DMS53 treated with DMSO at 0.1 percent for 48 hours (cell line): ENCODE data around the gene REV1.
"Not testable (repeated sequence)": the region's sequence is repeated elsewhere in the genome, so short reads cannot be mapped to it uniquely, and the experiment has no call there.

Experiments used
- DNase-seq: peaks from one replicate; lab custom pipeline; 2025; ENCODE audit not compliant: unreplicated experiment; lab: John Stamatoyannopoulos, UW

Gene REV1

DNA sequence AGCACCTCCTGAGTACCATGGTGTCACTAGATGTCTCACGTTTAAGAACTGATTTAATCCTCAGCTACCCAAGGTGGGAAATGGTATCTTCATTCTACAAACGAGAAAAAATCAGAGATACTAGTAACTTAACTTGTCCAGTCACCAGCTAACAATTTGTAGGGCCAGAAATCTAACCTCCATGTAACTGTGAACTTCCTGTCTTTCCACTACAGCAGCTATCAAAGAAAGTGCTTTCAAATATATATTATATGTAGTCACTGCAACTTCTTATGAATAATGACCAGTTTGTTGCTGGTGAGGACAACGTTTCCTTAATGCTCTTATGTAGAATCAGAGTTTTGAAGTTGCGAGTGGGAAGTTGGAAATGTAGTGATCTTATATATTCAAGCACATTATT, 1.9 kb downstream of the REV1 start:
- no peak for DNase-seq

DNA sequence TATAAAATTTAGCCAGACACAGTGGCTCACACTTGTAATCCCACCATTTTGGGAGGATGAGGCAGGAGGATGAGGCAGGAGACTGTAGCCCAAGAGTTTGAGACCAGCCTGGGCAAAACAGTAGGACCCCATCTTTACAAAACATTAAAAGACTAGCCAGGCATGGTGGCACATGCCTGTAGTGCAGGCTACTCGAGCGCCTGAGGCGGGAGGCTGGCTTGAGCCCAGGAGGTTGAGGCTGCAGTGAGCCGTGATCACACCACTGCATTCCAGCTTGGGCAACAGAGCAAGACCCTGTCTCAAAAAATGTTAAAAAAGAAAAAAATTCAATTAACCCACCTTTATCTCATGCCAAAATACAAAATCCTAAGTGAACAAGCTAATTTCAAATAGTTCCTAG, 4.0 kb downstream of the REV1 start:
- DNase-seq: no peak

- DNase-seq: no peak
Measured at GRCh38 chr2:99485411-99485810, 4.4 kb downstream of the REV1 start.

DNA sequence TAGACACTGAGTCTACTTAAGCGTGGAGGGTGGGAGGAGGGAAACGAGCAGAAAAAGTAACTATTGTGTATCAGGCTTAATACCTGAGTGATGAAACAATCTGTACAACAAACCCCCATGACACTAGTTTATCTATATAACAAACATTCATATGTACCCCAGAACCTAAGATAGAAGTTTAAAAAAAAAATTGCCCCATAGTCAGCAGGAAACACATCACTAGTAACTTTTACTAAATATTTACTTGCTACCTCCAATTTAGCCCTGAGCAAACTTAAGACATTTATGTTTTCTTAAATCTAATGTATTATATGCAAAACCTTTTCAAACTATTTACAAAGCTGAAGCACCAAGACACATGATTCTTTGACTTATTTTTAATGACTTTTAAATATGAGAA, 5.6 kb downstream of the REV1 start:
- no peak for DNase-seq

DNA sequence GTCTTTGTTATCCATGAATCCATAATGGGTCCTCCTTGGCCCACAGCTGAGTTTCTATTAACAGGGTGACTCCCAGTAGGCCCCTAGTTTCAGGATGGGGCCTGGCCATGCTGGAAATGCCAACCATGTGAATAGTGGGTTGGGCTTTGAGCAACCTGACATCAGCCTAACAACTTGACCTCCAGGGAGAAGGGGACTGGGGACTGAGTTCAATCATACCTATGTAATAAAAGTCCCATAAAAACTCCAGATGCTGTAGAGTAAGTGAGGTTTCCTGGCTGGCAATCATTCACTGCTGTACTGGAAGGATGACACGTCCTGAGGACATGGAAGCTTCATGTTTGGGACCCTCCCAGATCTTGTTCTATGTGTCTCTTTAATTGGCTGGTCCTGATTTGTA, 7.9 kb downstream of the REV1 start:
- no peak for DNase-seq

DNA sequence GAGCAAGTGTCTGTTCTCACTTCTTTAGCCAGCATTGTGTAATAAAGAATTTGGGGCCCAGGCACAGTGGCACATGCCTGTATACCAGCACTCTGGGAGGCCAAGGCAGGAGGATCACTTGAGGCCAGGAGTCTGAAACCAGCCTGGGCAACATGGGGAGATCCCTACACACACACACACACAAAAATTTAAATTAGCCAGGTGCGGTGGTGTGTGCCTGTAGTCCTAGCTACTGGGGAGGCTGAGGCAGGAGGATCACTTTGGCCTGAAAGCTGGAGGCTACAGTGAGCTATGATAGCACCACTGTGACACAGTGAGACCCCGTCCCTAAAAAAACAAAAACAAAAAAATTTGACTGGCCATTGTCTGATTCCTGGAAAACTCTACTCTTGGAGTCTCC, 8.3 kb downstream of the REV1 start:
- DNase-seq: no peak

GRCh38 chr2:99480390-99480789, 9.4 kb downstream of the REV1 start:
- DNase-seq: no peak

- DNase-seq: no peak
Measured at GRCh38 chr2:99478632-99479031, 11.2 kb downstream of the REV1 start.

DNA sequence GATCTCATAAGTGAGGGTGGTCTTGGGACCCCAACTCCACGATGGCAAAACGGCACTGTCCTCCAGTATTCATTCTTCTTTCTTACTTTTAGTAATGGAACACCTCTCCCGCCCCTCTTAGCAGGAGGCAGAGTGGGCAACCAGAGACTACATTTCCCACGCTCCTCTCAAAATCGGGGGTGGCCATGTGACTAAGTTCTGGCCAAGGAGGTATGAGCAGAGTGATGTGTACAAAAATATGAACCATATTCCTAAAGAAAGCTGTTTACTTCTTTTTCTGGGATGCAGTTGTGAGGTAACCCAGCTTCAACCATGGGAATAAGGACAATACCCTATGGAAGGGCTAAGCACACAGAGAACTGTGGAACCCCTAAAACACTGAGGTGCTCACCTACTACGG, 12.8 kb downstream of the REV1 start:
- no peak for DNase-seq

- DNase-seq: no peak
Measured at GRCh38 chr2:99476629-99477028, 13.2 kb downstream of the REV1 start.

GRCh38 chr2:99475095-99475494, 14.7 kb downstream of the REV1 start:
- DNase-seq: not testable (repeated sequence)

DNA sequence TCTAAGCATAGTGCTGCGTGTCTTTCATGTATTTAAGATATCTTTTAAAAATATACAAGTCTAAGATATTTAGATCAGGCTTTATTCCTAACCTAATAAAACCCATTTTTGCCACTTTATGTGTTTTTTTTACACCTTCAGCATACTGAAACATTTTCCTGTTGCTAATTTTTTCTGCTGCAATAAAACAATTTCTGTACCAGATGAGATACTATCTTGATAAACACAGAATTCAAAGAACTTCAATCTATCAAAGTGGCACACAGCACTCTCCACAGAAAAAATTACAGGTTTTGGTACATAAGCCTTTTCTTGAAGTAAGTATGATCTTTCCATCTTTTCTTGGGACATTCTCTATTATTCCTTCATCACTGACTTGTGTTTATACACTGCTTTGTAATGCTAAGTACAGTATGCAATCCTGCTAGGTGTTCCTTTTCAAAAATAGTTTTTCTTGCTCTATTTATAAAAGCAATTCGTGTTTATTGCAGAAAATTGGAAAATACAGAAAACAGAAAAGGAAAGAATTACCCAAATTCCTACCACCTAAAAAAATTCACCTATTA, 16.2 kb downstream of the REV1 start:
- DNase-seq: no peak

DNA sequence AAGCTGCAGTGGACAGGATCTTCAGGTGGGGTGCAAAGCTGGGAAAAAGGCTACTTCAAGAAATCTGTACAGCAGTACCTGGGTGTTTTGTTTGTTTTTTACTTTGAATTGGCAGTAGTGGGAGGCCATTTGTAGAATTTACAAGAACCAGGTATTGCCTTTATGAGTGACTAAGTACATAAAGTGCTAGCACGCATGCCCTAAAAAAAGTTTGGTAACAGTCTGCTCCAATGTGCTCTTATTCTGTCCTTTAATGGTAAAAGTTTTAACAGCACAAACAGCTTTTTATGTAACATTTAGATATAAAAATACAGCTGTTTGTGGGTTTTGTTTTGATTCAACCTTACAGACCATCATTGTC, 17.2 kb downstream of the REV1 start:
- no peak for DNase-seq

DNA sequence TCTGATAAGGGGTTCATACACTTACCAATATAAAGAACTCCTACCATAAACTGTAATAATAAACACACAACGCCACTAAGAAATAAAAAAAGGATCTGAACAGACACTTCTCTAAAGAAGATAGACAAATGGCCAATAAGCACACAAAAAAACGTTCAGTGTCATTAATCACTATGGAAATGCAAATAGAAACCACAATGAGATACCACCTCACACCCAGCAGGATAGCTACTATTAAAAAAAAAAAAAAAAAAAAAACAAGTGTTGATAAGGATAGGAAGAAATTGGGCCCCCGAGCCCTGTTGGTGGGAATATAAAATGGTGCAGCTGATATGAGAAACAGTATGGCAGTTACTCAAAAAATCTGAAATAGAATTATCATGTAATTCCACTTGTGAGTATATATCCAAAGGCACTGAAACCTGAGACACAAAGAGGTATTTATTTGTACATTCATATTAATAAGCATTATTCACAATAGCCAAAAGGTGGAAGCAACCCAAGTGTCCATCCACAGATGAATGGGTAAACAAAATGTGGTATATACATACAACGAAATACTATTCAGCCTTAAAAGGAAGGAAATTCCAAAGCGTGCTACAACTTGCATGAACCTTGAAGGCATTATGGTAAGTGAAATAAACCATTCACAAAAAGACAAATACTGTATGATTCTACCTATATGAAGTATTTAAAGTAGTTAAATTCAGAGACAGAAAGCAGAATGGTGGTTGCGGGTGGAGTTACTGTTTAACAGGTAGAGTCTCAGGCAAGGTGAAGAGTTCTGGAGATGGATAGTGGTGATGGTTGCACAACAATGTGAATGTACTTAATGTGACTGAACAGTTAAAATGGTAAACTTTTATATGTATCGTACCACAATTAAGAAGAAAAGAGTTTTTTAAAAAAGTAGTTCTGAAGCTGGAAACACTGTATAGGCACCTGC, 17.9 kb downstream of the REV1 start:
- DNase-seq: no peak

DNA sequence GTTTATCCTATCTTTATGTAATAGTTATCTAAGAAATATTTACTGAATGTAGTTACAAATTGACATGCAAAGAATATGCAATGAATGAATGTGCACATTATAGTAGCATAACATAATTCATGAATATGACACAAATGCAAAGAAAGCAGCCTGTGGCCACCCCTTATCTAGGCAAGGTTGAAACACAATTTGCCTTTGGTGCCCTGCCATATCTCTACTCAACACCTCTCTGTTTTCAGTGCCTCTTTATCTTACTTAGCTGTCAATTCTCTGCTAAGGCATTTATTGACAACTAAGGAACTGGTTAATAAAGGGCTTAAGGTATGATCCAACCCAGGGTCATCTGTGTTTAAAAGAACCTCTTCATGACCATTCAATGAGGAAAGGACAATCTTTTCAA, 18.9 kb downstream of the REV1 start:
- no peak for DNase-seq

- not testable (repeated sequence) for DNase-seq
Measured at GRCh38 chr2:99470459-99470858, 19.4 kb downstream of the REV1 start.

DNA sequence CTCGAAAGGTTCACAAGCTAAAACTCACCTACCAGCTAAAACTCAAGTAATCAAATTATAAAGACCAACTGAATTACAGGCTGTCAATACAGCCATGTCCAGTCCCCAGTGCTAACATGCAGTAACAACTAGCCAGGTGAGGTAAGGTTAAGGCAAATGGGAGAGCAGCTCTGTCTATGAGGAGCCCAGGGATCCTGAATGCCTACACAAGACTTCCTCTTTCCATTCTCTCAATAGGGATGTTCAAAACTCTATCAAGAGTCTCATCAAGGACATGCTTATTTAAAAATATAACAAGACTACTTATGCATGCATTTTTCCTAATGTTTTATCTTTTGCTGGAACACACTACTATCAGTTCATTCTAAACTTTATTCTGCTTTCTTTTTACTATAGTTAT, 20.4 kb downstream of the REV1 start:
- no peak for DNase-seq

DNA sequence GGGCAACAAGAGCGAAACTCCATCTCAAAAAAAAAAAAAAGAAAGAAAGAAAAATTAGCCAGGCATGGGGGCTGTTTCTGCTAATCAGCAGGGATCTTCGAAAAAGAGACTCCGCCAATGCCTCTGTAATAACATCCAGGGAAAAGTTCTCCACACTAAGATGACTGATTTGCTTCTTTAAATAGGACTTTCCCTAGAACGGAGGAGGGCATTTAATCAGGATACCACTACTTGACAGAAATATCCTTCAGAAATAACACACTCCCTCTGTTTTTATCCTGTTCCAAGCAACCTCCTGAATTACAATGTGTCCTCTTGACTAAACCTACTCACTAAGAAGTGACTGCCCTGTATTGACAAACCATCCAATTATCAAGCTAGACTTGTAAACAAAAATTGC, 21.7 kb downstream of the REV1 start:
- DNase-seq: no peak

DNA sequence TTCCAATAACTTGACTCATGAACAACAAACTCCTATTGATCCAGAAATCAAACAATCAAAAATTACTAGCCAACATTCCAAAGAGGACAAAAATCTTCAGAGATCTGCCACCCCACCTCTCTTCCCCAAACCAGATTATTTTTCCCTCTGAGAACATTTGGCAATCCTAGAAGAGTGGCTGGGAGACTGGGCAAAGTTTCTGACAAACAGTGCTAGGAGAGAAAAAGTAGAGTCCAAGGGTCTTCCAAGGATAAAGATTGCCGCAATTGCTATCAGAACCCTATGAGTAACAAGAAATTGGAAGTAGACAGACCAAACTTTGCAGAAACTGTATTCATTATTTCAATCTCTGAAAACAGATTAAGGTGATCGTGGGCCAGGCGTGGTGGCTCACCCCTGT, 22.4 kb downstream of the REV1 start:
- no peak for DNase-seq

DNA sequence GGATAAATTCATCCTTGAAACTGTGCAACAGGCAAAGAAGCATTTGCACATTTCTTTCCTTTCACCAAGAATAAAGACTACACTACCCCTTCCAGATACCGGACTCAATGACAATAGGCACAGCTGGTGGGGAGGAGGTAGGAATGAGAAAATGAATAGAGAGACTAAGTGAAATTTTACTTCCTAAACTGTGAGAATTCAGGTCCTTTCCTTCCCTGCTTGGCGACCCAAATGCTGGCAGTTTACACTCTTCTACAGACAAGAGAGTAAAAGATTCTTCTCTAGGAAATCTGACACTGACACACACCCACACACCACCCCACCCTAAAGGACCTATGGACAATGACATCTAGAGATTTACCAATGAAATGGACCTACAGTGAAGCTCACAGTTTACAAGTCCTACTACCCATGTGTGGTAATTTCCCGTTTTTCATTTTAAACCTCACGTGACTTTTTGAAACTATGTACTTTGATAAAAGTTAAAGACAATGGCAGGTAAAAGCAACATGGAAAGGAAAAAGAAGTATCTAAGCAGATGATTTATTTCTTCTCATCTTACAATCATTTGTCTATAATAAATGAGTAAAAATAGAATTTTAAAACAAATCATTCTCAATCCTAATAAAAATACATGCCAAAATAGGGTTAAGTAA, 27.9 kb downstream of the REV1 start:
- DNase-seq: no peak

GRCh38 chr2:99458529-99458928, 31.3 kb downstream of the REV1 start:
- DNase-seq: no peak

DNA sequence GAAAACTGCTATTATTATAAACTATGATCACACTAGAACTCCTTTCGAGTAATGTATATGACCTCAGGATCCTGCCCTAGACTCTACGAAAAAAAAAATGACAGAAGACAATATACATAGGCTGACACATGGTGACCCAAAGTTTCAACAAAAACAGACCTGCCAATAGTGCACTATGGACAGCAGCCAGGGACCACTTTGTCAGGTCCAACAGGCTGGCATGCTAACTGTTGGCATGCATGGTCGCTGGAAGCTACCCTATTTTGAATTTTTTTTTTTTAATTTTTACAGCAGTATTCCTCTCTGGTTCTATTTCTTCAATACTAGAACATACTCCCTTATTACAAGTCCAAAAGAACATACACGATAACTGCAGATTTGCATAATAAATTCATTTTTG, 38.1 kb downstream of the REV1 start:
- DNase-seq: no peak
